Endothelial cell (in vitro differentiated cells): Measurements from ENCODE around the gene TMEM232. TPM values are rescaled to one million over a fixed set of nuclear protein-coding genes. Genes with fewer than 3 reads are reported as not detected.

Experiments used
- DNase-seq: peaks from one replicate; pipeline ENCODE4 v3.0.0; 2021; ENCODE audit warnings: low spot score
- H3K27ac Mint-ChIP-seq: one replicate; pipeline ENCODE4 v1.8.0; 2021; ENCODE audit warnings: mixed read lengths, inconsistent platforms; ENCODE audit not compliant: unreplicated experiment
- H3K27me3 Mint-ChIP-seq: one replicate; pipeline ENCODE4 v1.8.0; 2021; ENCODE audit warnings: mild to moderate bottlenecking, moderate library complexity, mixed read lengths, inconsistent platforms; ENCODE audit not compliant: unreplicated experiment
- H3K36me3 Mint-ChIP-seq: one replicate; pipeline ENCODE4 v1.8.0; 2021; ENCODE audit warnings: mild to moderate bottlenecking, low read depth, mixed read lengths, inconsistent platforms; ENCODE audit not compliant: unreplicated experiment
- H3K4me1 Mint-ChIP-seq: one replicate; pipeline ENCODE4 v1.8.0; 2021; ENCODE audit warnings: mild to moderate bottlenecking, mixed read lengths, inconsistent platforms; ENCODE audit not compliant: unreplicated experiment
- H3K4me3 Mint-ChIP-seq: one replicate; pipeline ENCODE4 v1.8.0; 2021; ENCODE audit warnings: mild to moderate bottlenecking, mixed read lengths, inconsistent platforms; ENCODE audit not compliant: unreplicated experiment
- H3K9me3 Mint-ChIP-seq: one replicate; pipeline ENCODE4 v1.8.0; 2021; ENCODE audit warnings: mixed read lengths, inconsistent platforms; ENCODE audit not compliant: unreplicated experiment
- CTCF ChIP-seq: fragments of 200-600 bp; sonication (generic); IDR thresholded peaks from one replicate; pipeline ENCODE4 v1.5.0; 2021; ENCODE audit warnings: antibody characterized with exemption; ENCODE audit not compliant: unreplicated experiment
- total RNA-seq: library from RNA; stranded (reverse); fragmentation: NEBNext Ultra II Directional; extraction: Animal tissue kit (Norgen Biotek cat#: 25700); gene quantifications from one replicate; pipeline ENCODE4 v1.2.1, GENCODE V29; 2021; ENCODE audit not compliant: unreplicated experiment

Gene TMEM232
- total RNA-seq, 1 donor from 2014 or later, result 3.1 TPM

- no peak overlapping the region for H3K27ac Mint-ChIP-seq
- no peak for DNase-seq
- H3K9me3 Mint-ChIP-seq, result no peaks in the 10 kb centered on the region
- no peak for TF ChIP-seq CTCF
- H3K4me1 Mint-ChIP-seq, result peaks cover 6% of the 10 kb centered on the region
- no peak overlapping the region for H3K4me3 Mint-ChIP-seq
- H3K36me3 Mint-ChIP-seq, result no peaks in the 10 kb centered on the region
- peaks cover 5% of the 10 kb centered on the region for H3K27me3 Mint-ChIP-seq
Observed at GRCh38 chr5:110634475-110634874, 92.0 kb downstream of the TMEM232 start.

- TF ChIP-seq CTCF, result no peak
- Mint-ChIP-seq H3K9me3 (no peaks in the 10 kb centered on the region), H3K4me3 (no peak overlapping the region), H3K36me3 (no peaks in the 10 kb centered on the region), H3K27me3 (peaks cover 3% of the 10 kb centered on the region), H3K27ac (no peak overlapping the region), H3K4me1 (no peaks in the 10 kb centered on the region)
- DNase-seq, result no peak
Observed at GRCh38 chr5:110631236-110631635, 95.2 kb downstream of the TMEM232 start.

GRCh38 chr5:110630350-110630749, 96.1 kb downstream of the TMEM232 start:
- no peaks in the 10 kb centered on the region for H3K4me1 Mint-ChIP-seq
- H3K9me3 Mint-ChIP-seq, result no peaks in the 10 kb centered on the region
- H3K36me3 Mint-ChIP-seq, result no peaks in the 10 kb centered on the region
- H3K27ac Mint-ChIP-seq, result no peak overlapping the region
- H3K27me3 Mint-ChIP-seq, result peaks cover 3% of the 10 kb centered on the region
- no peak for TF ChIP-seq CTCF
- no peak overlapping the region for H3K4me3 Mint-ChIP-seq
- no peak for DNase-seq

- Mint-ChIP-seq H3K4me3 (no peak overlapping the region), H3K4me1 (no peaks in the 10 kb centered on the region), H3K27ac (no peak overlapping the region), H3K36me3 (no peaks in the 10 kb centered on the region), H3K9me3 (no peaks in the 10 kb centered on the region), H3K27me3 (peaks cover 2% of the 10 kb centered on the region)
- DNase-seq, result no peak
- peak; percentile 70 for TF ChIP-seq CTCF
Observed at GRCh38 chr5:110625376-110625999, 101.0 kb downstream of the TMEM232 start.

- Mint-ChIP-seq H3K4me3 (no peak overlapping the region), H3K4me1 (no peaks in the 10 kb centered on the region), H3K27me3 (peaks cover 2% of the 10 kb centered on the region)
Observed at GRCh38 chr5:110623874-110624273, 102.6 kb downstream of the TMEM232 start.

More at GRCh38 chr5:110623874-110624273, 102.6 kb downstream of the TMEM232 start:
- Mint-ChIP-seq H3K36me3 (no peaks in the 10 kb centered on the region), H3K9me3 (no peaks in the 10 kb centered on the region), H3K27ac (no peak overlapping the region)
- no peak for TF ChIP-seq CTCF
- DNase-seq, result no peak
